ENCODE measurements around the gene ADPRHL1. TPM values are rescaled to one million over a fixed set of nuclear protein-coding genes. Genes with fewer than 3 reads are reported as not detected.

Gene ADPRHL1
- total RNA-seq, 1 experiment from 2014 or later = 2.7 TPM

DNA sequence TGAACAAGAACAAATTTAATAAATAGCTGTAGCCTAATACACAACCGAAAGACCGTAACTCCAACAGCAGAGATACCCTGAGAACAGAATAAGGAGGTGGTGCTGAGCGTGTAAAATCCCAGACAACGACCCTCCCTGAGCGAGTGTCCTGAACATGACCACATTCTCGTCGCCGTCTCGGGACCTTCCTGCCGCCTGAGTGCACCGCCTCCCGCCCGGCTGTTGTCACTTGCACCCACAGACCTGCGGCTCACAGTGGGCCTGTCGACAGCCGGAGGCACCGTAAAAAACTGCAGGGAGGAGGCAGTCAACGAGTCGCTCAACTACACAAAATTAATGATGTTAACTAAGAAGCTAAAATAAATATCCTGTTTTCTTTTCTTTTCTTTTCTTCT, 53.5 kb downstream of the ADPRHL1 start:
- Histone ChIP-seq H3K79me2 (ENCODE audit: insufficient read depth, low read length) (no peaks in the 10 kb centered on the region), H4K5ac (ENCODE audit: insufficient read length, low read depth, low read length) (no peak overlapping the region), H3K23me2 (ENCODE audit: insufficient read length, low read depth, low read length, poor library complexity, severe bottlenecking) (peaks cover 7% of the 10 kb centered on the region), H3K23ac (ENCODE audit: insufficient read length, low read depth, low read length) (no peak overlapping the region), H3K9ac (ENCODE audit: extremely low read depth, insufficient read length, low read length) (no peak overlapping the region), H2BK12ac (ENCODE audit: insufficient read length, low read depth, low read length) (no peak overlapping the region), H3K4me2 (ENCODE audit: insufficient read depth, insufficient read length, low read length) (no peak overlapping the region), H2BK120ac (ENCODE audit: low read depth, low read length, poor library complexity, severe bottlenecking) (no peak overlapping the region), H3K18ac (ENCODE audit: insufficient read length, low read depth, low read length) (no peak overlapping the region), H3K56ac (ENCODE audit: insufficient read length, low read depth, low read length) (no peak overlapping the region), H3K79me1 (ENCODE audit: insufficient read depth, low read depth, low read length, poor library complexity, severe bottlenecking) (no peaks in the 10 kb centered on the region), H3K9me3 (ENCODE audit: control insufficient read depth, low read depth, low read length) (no peaks in the 10 kb centered on the region), H3K14ac (ENCODE audit: insufficient read depth, low read length) (no peak overlapping the region), H4K91ac (ENCODE audit: insufficient read length, low read depth, low read length) (no peak overlapping the region), H4K8ac (replicated peaks; ENCODE audit: insufficient read length, low read depth, low read length) (no peak overlapping the region), H3K27me3 (ENCODE audit: insufficient read depth, low read length) (no peaks in the 10 kb centered on the region), H2BK20ac (ENCODE audit: low read depth, low read length, poor library complexity, severe bottlenecking) (no peak overlapping the region), H3K27ac (ENCODE audit: insufficient read length, low read depth, low read length) (no peak overlapping the region), H2BK5ac (ENCODE audit: insufficient read length, low read length) (no peak overlapping the region), H2BK15ac (ENCODE audit: low read depth, low read length) (no peak overlapping the region), H2AK5ac (ENCODE audit: insufficient read length, low read length) (no peak overlapping the region), H4K20me1 (ENCODE audit: control insufficient read depth, insufficient read depth, insufficient read length) (no peaks in the 10 kb centered on the region), H3T11ph (ENCODE audit: low read length) (no peak overlapping the region), H3K4me1 (ENCODE audit: insufficient read depth, low read length) (no peaks in the 10 kb centered on the region), H3K4ac (ENCODE audit: low read depth, low read length) (no peak overlapping the region), H2AFZ (ENCODE audit: low read length) (no peak overlapping the region)
- Mint-ChIP-seq H3K4me3 (no peak overlapping the region), H3K9me3 (no peaks in the 10 kb centered on the region), H3K4me1 (peaks cover 17 to 18% of the 10 kb centered on the region in 2 experiments), H3K36me3 (ENCODE audit: insufficient read depth in 1 of 3, low read depth in 3 of 3) (no peaks in the 10 kb centered on the region), H3K27me3 (ENCODE audit: low read depth) (no peaks in the 10 kb centered on the region; the same call in 1 of the 2 replicates), H3K27ac (no peak overlapping the region)
- peak; percentile 26 for DNase-seq
- TF ChIP-seq CTCF (conservative IDR thresholded peaks at IDR 0.05) = no peak
- no CpG with 5 or more reads among the region's 19 CpGs for WGBS (ENCODE audit: extremely low coverage, insufficient read length, low lambda C conversion rate)
